Measurements from ENCODE around the gene SMCR8. TPM values are rescaled to one million over a fixed set of nuclear protein-coding genes. Genes with fewer than 3 reads are reported as not detected.
A peak's percentile ranks its signal among the peaks of the same experiment; 100 is the strongest.

The SMCR8 gene
- total and polyA plus RNA-seq, 2 of the 13 experiments (the other 11 are each of a cell fraction or from before 2014, with no cell fraction given), result 7.6 to 11.8 TPM

DNA sequence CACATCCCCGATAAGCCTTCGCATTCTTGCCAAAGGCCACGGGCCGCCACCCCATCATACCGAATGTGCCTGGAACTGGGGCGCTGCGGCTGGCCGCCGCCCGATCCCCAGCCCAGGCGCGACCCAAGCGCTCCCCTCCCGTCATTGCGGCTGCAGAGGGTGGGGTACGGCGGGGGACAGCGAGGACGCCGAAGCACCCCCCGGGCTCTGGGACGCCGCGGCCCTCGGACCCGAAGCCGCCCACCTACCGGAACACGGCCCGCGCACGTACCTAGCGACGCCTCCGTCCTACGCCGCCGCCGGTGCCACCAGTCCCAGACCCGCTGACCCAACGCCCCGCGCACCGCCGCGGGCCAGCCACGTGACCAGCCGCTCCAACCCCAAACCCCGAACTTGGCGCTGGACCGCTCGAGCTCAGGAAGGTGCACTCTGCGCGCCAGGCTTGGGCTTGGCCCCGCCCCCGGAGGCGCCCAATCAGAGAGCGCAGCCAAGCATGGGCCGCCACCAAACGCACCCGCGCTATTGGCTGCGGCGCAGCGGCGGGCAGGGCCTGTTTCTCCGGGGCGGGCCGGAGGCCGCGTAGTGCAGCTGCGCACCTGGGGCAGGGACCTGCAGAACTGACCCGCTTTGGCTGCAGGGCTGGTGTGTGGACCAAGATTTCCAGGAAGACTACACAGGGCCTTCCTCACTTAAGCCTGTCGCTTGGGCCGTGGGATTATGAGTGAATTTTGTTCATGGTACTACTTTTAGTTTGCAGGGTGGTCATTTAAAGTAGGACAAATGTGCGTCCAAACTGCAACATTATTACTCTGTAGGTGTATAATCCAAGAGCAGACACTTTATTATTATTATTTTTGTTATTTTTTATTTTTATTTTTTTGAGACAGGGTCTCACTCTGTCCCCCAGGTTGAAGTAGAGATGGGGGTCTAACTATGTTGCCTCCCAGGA is 48.3 kb downstream of the SMCR8 start, which contains the start of gene SHMT1 (continued):
- TF ChIP-seq MAFK (conservative IDR thresholded peaks at IDR 0.05 in 1 of 2, IDR thresholded peaks at IDR 0.05 in 1 of 2; ENCODE audit: low read length in 2 of 2) (no peak), ZKSCAN8 (CRISPR knock-in tag; IDR thresholded peaks at IDR 0.05; ENCODE audit: borderline replicate concordance) (no peak), RBM39 (IDR thresholded peaks at IDR 0.05; ENCODE audit: low read depth, low read length, poor library complexity, severe bottlenecking) (no peak), ZNF672 (CRISPR knock-in tag; IDR thresholded peaks at IDR 0.05) (no peak), RAD51 (IDR thresholded peaks at IDR 0.05; ENCODE audit: borderline replicate concordance) (peak; percentile 82), HNRNPH1 (optimal IDR thresholded peaks at IDR 0.05; ENCODE audit: low read depth, low read length) (peak; percentile 73), ZNF543 (CRISPR knock-in tag; IDR thresholded peaks at IDR 0.05) (0 out of 2 replicates have a peak, but pooled peaks have one; percentile 45), ZNF615 (CRISPR knock-in tag; IDR thresholded peaks at IDR 0.05; ENCODE audit: borderline replicate concordance) (no peak), HMGA1 (CRISPR knock-in tag; conservative IDR thresholded peaks at IDR 0.05) (no peak), REXO4 (CRISPR knock-in tag; IDR thresholded peaks at IDR 0.05; ENCODE audit: borderline replicate concordance) (no peak), ZFP90 (CRISPR knock-in tag; IDR thresholded peaks at IDR 0.05; ENCODE audit: borderline replicate concordance) (no peak), REST (IDR thresholded peaks at IDR 0.05; ENCODE audit: borderline replicate concordance in 1 of 2, low read depth in 1 of 2, low read length in 2 of 2) (no peak), ZNF451 (CRISPR knock-in tag; IDR thresholded peaks at IDR 0.05) (peak; percentile 90; the same call in 1 of the 2 replicates), BRD4 (CRISPR knock-in tag; IDR thresholded peaks at IDR 0.05) (peak; percentile 86), KLF9 (CRISPR knock-in tag; IDR thresholded peaks at IDR 0.05; ENCODE audit: low read depth) (no peak), NFYB (CRISPR knock-in tag; IDR thresholded peaks at IDR 0.05) (peak; percentile 89), POLR2G (IDR thresholded peaks at IDR 0.05; ENCODE audit: low read depth, low read length) (peak; percentile 78), ATM (IDR thresholded peaks at IDR 0.05; ENCODE audit: borderline replicate concordance) (no peak), AHR (CRISPR knock-in tag; IDR thresholded peaks at IDR 0.05) (no peak), SSRP1 (CRISPR knock-in tag; IDR thresholded peaks at IDR 0.05) (no peak), ZNF124 (CRISPR knock-in tag; IDR thresholded peaks at IDR 0.05) (0 out of 2 replicates have a peak, but pooled peaks have one; percentile 22)
- TF ChIP-seq, protein P1, sequence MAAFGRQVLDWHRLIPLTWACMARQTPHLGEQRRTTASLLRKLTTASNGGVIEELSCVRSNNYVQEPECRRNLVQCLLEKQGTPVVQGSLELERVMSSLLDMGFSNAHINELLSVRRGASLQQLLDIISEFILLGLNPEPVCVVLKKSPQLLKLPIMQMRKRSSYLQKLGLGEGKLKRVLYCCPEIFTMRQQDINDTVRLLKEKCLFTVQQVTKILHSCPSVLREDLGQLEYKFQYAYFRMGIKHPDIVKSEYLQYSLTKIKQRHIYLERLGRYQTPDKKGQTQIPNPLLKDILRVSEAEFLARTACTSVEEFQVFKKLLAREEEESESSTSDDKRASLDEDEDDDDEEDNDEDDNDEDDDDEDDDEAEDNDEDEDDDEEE (CRISPR knock-in tag; IDR thresholded peaks at IDR 0.05), result no peak; the same call in 1 of the 2 replicates
- TF ChIP-seq, protein P2, sequence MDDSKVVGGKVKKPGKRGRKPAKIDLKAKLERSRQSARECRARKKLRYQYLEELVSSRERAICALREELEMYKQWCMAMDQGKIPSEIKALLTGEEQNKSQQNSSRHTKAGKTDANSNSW (CRISPR knock-in tag; IDR thresholded peaks at IDR 0.05; ENCODE audit: borderline replicate concordance), result no peak
- TF ChIP-seq, protein P3, sequence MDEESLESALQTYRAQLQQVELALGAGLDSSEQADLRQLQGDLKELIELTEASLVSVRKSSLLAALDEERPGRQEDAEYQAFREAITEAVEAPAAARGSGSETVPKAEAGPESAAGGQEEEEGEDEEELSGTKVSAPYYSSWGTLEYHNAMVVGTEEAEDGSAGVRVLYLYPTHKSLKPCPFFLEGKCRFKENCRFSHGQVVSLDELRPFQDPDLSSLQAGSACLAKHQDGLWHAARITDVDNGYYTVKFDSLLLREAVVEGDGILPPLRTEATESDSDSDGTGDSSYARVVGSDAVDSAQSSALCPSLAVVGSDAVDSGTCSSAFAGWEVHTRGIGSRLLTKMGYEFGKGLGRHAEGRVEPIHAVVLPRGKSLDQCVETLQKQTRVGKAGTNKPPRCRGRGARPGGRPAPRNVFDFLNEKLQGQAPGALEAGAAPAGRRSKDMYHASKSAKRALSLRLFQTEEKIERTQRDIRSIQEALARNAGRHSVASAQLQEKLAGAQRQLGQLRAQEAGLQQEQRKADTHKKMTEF (CRISPR knock-in tag; IDR thresholded peaks at IDR 0.05), result peak; percentile 64; the same call in 1 of the 2 replicates
